GM19455 (cell line): ENCODE results near the gene BLTP3B.

ENCODE experiments used
- ATAC-seq: cut with Tn5 transposase; IDR thresholded peaks from one replicate; pipeline ENCODE4 v1.9.1; 2021; ENCODE audit not compliant: unreplicated experiment

Gene BLTP3B

DNA sequence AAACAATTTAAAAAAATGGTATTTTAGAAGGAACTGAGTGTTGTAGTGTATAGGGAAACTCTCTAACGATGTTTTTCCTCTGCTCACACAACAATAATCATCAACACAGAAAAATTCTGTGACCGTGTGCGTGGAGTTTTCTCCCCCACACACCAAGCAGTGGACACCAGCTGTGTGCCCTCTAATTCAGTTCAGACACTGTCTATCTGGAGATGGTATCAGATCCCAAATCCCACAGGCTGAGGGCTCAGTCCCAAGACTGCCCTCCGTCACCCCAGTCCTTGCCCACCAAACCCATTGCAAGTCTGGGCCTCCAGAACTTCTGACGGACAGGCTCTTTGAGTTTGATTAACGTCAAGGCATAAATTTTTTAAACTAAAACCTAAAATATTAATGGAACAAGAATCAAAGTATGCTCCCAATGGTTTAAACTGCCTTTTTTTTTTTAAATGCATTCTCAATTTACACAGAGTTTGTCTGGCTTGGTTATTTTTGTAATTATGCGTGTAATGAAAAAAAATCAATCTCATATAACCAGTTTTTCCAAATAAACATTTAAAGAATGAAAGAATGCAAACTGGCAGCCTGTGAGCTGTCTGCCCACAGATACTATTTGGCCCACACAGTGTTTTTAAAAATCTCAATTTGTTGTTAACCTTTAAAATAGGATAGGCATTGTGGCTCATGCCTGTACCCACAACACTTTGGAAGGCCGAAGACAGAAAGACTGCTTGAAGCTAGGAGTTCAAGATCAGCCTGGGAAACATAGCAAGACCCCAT lies 19.2 kb downstream of the BLTP3B start:
- ATAC-seq = no peak

DNA sequence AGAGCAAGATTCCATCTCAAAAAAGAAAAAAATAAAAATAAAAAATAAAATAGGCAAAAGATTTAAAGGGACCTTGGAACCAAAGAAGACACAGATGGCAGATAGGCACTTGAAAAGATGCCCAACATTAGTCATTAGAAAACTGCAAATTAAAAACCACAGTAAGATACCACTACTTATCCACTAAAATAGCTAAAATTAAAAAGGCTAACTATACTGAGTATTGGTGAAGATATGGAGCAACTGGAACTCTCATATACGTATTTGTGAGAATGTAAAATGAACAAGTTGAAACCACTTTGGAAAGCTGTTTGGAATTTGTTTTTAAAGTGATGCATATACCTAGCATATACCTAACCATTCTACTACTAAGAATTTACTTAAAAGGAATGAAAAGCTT lies 22.3 kb downstream of the BLTP3B start:
- ATAC-seq = no peak

- ATAC-seq = no peak
Observed at GRCh38 chr12:100115291-100115690, 27.4 kb downstream of the BLTP3B start.

DNA sequence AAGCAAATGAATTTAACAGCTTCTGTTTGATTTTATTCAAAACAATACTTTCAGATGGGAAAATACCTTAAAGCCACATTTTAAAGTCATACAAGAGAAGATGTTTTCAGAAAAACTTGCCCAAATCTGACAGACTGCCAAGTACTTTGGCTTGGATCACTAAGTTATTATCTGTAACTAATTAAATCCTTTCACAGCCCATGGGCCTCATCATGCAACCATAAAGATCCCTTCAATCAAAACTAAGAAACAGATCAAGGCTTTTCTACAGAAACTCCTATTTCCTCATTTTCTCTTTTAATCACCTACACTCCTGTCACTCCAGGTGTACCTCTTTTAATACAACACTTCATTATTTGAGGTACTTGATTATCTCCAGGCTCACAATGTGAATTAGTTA lies 28.1 kb downstream of the BLTP3B start:
- no peak for ATAC-seq

DNA sequence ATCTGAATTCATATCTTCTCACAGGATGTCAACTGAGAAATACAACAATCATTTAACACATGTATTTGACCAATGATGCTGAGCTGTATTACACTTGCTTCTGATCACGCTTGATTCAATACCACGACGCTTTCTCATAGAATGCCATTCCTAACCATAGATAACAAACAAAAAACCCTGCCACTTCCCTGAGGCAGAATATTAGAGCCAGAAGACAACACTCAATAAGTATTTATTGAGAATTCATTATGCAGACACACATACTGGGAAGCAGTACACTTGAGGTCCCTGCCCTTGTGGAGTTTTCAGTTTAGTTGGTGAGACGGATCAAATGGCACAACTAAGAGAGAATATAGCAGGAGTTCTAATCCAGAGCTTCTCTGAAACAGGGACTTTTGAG lies 32.4 kb downstream of the BLTP3B start:
- ATAC-seq = no peak

DNA sequence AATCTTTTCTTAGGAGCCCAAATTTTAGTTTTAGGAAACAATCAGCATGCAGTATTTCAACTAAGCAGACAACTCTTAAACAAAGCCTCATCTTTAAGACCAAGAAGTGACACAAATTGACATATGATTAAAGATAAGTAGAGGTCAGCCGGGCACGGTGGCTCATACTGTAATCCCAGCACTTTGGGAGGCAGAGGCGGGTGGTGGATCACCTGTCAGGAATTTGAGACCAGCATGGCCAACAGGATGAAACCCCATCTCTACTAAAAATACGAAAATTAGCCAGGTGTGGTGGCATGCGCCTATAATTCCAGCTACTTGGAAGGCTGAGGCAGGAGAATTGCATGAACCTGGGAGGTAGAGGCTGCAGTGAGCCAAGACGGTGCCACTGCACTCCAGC lies 35.8 kb downstream of the BLTP3B start:
- ATAC-seq = no peak

DNA sequence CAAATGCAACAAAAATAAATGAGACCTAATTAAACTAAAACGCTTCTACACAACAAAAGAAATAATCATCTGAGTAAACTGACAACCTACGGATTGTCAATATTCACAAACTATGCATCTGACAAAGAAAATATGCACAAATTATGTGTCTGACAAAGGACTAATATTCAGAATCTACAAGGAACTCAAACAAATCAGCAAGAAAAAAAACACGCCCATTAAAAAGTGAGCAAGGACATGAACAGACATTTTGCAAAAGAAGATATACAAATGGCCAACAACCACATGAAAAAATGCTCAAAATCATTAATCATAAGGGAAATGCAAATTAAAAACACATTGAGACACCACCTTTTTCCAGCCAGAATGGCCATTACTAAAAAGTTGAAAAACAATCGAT lies 37.0 kb downstream of the BLTP3B start:
- ATAC-seq = no peak

DNA sequence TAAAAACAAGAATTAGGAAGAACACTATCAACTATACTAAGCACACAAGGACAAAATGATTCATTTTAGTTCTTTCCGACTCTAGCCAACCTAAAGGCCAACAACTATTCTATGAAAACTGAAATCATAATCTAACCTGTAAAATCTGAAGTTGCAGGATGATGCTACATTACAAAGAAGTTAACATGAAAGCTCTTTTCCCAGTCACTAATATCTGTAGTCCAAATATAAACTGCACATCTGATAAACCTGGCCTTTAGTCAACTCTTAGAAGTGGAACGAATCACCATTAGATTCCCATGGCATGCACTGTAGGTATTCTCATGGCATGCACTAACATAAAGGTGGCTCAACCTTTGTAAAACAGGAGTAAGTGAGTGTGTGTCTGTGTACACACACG lies 41.7 kb downstream of the BLTP3B start:
- no peak for ATAC-seq
